Fibroblast of skin of left quadriceps (primary cell): ENCODE measurements around the gene CDC26.
"Not testable (repeated sequence)": the region's sequence is repeated elsewhere in the genome, so short reads cannot be mapped to it uniquely, and the experiment has no call there.

Source experiments
- DNase-seq, 2 experiments: peaks; one replicate each; pipeline ENCODE4 v3.0.0-alpha.2; 2013; ENCODE audit warnings: low read depth in 2 of 2

The CDC26 gene

DNA sequence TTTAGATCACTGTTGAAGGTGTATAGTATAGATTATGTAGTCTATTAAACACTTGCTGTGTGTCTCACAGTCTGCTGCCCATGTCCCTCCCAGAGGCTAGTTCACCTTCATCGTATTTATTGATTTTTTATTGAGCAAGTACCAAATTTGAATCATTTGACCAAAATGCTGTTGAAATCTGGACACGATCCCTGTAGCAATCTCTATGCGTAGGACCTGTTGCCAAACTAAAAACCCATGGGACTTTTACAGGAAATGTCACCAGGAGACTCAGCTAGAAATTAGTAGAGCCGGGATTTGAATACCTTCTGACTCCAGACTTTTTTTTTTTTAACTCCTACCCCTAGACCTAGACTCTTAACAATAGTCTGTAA lies 36.5 kb downstream of the CDC26 start:
- no peak for DNase-seq

DNA sequence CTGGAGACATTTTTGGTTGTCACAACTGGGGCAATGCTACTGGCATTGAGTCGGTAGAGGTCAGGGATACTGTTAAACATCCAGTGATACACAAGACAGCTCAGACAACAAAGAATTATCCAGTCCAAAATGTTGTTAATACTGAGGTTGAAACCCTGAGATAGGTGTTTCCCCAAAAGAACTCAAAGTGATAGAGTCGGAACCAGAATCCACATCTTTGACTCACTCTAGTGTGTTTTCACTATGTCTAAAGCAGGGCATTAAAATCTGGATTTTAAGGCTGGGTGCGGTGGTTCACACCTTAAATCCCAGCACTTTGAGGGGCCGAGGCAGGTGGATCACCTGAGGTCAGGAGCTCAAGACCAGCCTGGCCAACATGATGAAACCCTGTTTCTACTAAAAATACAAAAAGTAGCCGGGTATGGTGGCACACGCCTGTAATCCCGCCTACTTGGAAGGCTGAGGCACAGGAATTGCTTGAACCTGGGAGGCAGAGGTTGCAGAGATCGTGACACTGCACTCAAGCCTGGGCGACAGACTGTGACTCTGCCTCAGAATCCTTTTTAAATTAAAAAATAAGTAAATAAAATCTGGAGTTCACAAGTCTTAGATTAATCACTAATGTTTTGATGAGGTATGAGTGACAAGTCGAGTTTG lies 37.0 kb downstream of the CDC26 start:
- no peak for DNase-seq

DNA sequence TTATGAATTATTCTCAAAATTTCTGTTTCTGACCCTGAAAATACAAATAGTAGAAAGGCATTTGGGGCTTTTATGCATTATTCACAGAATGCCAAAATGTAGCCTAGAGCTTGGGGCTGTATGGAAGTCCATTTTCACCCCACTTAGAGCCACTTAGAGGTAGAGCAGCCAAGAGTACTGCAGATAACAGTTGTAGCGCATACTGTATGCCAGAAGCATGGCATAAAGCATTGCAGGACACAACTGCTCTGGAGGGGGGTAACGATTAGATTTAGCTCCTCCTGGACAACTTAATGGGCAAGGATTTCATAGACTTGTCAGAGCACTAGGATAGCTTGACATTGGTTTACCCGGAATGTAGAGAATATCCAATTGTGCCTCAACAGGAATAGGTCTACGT lies 38.3 kb downstream of the CDC26 start:
- DNase-seq = no peak

DNA sequence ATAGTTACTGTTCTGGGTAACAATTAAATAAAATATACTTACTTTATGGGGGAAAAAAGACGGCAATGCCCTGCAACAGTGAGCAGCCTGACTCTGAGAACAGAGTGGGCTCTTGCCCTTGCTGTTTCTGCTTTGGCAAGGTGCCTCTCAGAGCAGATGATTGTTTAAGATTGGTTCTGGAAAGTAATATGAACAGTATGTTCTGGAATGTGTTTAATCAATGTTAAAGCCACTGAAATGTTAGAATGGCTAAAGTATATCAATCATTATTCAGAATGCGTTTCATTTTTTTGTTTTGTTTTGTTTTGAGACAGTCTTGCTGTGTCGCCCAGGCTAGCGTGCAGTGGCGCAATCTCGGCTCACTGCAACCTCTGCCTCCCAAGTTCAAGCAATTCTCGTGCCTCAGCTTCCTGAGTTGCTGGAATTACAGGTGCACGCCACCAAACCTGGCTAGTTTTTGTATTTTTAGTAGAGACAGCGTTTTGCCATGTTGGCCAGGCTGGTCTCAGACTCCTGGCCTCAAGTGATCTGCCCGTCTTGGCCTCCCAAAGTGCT lies 39.6 kb downstream of the CDC26 start:
- not testable (repeated sequence) for DNase-seq

DNA sequence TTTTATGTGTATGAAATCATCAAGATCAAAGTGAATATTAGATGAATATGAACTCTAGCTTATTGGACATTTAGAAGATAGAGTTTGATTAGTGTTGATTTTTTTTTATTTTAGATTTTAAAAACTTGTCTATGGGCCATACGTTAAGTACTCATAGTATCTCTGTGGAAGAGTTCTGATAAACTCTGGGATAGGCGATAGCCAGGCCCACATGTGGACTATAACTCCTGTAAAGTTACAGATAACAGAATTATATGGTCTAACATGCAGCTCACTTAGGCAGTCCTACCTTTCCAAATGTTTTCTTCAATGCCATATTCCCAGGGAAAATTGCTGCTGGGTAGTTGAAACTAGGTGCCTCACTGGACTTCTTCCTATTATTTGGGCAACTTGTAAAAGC lies 43.7 kb downstream of the CDC26 start:
- DNase-seq = no peak

DNA sequence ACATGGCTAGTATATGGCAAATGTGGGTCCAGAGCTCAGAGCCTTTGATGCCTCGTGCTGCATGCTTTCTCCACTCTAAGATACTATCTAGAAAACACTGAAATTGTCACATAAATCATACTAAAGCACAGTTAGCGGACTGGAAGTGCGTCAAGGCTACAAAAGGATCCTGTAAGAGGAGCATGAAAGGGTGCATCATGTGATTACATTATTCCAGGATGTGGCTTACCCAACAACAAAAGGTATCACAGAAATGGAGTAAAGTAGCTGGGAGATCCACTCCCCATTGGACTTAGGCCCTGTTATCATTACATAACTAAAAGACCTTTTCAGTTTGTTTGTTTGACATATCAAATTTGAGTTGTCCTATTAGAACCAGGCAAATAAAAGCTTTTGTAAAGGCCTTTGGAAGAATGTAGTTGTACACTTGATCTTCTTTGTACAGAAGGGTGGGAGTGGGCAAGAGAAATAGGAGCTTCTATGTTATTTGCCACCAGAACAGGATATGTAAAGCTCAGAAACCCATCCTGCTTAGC lies 47.2 kb downstream of the CDC26 start:
- DNase-seq = no peak

DNA sequence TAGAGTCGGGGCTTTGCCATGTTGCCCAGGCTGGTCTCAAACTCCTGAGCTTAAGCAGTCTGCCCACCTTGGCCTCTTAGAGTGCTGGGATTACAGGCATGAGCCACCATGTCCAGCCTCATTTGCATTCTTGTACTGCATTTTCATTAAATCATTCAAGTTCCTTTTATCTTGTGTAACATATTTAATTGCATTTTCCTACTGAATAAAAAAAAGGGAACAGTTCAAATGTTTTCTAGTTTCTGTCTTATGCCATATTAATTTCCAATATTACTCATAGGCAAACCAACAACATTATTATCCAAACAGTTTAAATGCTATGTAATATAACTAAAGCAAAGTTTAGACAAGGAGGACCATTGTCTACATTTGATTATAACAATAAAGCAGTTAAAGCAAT lies 47.9 kb downstream of the CDC26 start:
- DNase-seq = no peak

DNA sequence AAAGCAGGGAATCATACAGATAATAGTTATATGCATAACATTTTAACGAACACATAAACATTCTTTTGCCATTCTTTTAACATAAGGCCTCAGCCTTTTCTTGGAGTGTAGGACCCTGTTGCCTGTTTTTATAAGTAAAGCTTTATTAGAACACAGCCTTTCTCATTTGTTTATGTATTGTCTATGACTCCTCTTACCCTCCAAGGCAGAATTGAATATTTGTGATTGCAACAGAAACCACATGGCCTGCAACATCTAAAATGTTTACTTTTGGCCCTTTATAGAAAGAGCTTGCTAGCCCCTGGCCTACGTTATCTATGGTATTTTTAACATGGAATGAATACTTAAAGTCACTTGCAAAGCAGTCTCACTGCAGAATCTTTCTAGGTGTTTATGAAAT lies 51.4 kb downstream of the CDC26 start:
- DNase-seq = peak in 1 of 2 experiments; percentile 22

DNA sequence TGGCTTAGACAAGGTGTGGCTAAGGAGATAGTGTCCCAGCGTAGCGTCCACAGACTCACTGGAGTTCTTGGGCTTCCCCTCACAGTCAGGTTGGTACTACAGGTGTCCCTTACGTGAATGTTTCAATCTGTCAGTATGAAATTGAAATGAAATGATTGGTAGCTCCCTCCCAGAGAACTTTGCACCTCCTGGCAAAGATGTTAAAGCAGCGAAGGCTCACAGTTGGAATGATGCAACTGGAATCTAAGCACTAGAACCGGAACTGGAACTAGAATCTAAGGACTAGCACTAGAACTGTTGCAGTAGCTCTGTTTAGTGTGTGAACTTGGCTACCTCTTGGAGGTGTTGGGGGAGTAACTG lies 52.9 kb downstream of the CDC26 start:
- DNase-seq = no peak

DNA sequence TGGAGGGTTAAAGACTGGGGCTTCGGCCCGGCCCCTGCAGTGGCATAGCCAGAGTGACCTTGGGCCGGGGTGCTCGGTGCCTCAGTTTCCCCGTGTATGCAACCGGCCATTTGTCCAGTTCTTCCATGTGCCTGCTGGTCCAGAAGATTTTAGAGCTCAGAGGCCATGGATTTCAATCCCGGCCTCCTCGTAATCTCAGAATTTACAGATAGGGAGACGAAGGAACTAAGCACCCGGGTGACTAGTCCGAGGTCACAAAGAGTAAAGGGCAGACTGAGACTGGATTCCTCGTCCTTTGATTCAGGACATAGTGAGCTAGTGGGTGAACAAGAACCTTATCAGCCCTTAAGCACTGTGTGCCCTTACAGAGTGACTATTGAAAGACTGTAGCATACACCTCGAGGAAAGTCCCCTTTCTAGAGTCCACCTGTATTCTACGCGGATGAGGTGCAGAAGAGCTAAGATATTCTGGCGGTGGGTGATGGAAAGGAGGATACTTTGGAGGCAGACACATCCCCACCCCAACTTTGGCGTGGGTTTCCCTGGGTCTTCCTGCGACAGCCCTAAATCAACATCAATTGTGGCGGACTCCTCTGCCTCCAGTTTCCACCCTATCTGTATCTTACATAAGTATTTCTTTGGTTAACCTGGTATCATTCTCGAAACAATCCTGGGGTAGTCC lies 53.4 kb downstream of the CDC26 start:
- no peak for DNase-seq

DNA sequence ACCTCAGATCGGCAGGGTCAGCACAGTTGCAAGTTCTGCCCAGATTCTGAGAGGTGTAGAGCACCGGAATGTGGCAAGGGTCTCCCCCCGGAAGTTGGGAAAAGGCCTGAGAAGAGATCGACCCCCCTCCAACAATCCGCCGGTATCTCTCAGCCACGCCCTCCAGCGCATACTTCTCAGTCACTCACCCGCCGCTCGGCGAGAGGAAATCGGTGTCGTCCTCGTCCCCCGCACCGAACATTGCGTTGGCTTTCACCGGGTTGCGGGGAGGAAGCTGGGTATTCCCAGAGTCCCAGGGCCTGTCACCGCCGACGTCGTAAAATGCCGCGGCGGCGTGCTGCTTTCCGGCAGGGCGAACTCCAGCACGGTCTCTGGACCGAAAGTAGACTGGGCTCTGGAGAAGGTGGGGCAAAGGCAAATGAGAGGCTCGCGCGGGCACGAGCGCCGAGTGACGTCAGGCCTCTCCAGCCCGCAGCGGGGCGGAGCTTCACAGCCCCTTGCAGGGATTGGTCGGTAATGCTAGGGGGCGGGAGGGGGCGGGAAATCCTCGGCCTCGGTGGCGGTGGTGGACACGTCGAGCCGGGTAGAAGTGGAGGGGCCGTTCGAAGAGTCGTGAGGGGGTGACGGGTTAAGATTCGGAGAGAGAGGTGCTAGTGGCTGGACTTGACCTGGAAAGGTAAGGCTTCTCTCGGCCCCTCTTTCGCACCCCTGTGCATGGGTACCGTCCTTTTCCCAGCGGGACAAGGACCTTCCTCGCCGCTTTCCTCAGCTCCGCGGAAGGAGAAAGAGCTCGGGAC lies 54.2 kb downstream of the CDC26 start, which contains the start of the genes FKBP15 and SLC31A1:
Gene FKBP15, minus strand, starts transcription at position 275 of the 797 bp plus-strand sequence. Its CDS starts 34 bp downstream, at position 241.
Gene SLC31A1, plus strand, starts transcription at position 542 of the 797 bp plus-strand sequence. CDS start 34,605 bp downstream, outside the sequence.
- DNase-seq = peak; percentile 96 to 97

DNA sequence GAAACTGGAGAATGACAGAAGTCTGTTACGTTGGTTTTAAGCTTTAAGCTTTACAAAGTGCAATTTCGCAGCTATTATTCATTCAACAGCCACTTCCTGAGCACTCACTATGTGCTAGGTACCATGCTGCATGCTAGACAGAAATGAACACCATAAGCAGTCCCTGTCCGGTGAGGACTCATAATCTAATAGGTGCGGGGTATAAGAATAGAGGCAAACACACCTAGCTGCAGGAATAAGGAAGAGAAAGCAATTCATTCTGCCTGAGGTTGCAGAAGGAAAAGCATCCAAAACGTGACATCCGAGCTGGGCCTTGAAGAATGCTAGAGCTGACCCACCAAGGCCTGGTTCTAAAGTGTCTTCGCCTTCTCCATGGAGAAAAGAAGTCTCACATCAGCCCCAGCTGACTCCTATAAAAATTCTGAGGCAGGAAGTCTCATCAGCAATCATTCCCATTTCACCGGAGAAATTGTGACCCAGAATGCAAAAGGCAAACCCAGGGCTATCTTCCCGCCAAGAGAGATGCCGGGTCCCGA lies 54.8 kb downstream of the CDC26 start:
- no peak for DNase-seq

DNA sequence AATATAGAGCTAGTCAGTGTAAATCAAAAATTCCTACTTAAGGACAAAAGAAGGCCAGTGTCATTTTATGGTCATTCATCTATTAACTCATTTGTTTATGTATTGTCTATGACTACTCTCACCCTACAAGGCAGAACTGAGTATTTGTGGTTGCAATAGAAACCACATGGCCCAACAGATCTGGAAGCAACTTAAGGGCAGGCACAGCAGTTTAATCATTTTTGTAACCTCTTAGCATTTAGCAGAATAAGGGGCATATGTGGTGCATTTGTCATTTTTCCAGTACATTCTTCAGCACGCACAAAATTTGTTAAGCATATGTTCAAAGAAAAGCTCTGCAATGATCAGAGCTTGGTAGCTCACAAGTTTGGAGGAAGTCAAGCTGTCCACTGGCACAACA lies 55.4 kb downstream of the CDC26 start:
- peak; percentile 27 to 34 for DNase-seq

DNA sequence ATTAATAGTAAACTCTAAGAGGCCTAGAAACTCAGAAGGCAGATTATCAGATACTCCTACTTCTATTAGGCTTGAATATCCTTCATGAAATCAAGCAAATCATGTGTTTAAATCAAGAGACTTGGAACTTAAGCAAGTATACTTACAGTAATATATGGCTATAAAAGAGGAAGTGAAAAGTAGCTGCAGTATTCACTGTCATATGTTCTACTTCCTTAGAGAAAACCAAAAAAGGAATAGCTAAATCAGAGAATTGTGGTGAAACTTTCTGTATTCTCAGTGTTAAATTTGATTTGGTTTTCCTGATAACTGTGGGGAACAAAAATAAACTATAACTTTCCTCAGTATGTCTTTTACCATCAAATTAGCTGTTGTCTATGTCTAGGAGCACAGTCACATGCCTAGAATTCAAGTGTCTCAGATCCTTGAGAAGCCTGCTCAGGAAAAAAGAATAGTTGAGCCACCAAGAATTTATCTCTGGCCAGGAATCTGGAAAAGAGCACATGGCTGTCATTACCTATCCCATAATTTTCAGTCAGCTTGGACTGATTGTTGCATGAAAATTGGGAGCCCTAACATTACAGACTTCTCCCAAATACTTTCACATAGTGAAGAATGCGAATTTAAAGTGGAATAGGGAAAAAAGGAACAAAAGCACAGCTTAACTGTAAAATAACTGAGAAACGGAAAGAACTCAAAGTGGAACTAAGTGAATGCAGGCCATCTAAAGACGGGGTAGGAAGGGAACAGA lies 56.0 kb downstream of the CDC26 start:
- DNase-seq = no peak
